ENCODE data around the gene MAP3K10.

- TF ChIP-seq, protein P1, sequence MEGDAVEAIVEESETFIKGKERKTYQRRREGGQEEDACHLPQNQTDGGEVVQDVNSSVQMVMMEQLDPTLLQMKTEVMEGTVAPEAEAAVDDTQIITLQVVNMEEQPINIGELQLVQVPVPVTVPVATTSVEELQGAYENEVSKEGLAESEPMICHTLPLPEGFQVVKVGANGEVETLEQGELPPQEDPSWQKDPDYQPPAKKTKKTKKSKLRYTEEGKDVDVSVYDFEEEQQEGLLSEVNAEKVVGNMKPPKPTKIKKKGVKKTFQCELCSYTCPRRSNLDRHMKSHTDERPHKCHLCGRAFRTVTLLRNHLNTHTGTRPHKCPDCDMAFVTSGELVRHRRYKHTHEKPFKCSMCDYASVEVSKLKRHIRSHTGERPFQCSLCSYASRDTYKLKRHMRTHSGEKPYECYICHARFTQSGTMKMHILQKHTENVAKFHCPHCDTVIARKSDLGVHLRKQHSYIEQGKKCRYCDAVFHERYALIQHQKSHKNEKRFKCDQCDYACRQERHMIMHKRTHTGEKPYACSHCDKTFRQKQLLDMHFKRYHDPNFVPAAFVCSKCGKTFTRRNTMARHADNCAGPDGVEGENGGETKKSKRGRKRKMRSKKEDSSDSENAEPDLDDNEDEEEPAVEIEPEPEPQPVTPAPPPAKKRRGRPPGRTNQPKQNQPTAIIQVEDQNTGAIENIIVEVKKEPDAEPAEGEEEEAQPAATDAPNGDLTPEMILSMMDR (IDR thresholded peaks at IDR 0.05) = no peak
- no peak for TF ChIP-seq POLR2A (IDR thresholded peaks at IDR 0.05)
Measured at GRCh38 chr19:40175820-40176219, 15.4 kb upstream of the MAP3K10 start.

Data from adrenal gland (tissue), 5 donors.